Kidney (tissue), 14 donors: ENCODE measurements around the gene FNTB. TPM values are rescaled to one million over a fixed set of nuclear protein-coding genes. Genes with fewer than 3 reads are reported as not detected.
A peak's percentile ranks its signal among the peaks of the same experiment; 100 is the strongest.

Source experiments
- DNase-seq, 5 donors: peaks; one replicate each; pipeline ENCODE4 v3.0.0-alpha.2; 2013 to 2020
- FAIRE-seq: peaks from 2 replicates; lab custom pipeline; 2012; peaks lifted over from hg19 to GRCh38; lab: Jason Lieb, UNC
- H3K27ac ChIP-seq, 2 donors: one replicate each; pipeline ENCODE4 v1.7.0; 2013; ENCODE audit warnings: low read depth in 2 of 2, low read length in 2 of 2, inconsistent platforms in 1 of 2
- H3K27me3 ChIP-seq: one replicate; pipeline ENCODE4 v1.7.1; 2013; ENCODE audit warnings: low read length, inconsistent platforms; ENCODE audit not compliant: control insufficient read depth, insufficient read depth
- H3K36me3 ChIP-seq, 3 donors: one replicate each; pipeline versions ENCODE4 v1.7.0 to v1.7.1; 2013; ENCODE audit warnings: low read length in 3 of 3, control low read depth in 1 of 3, inconsistent platforms in 1 of 3; ENCODE audit not compliant: insufficient read depth in 3 of 3, control insufficient read depth in 2 of 3
- H3K4me1 ChIP-seq, 3 donors: one replicate each; pipeline versions ENCODE4 v1.7.0 to v1.7.1; 2013; ENCODE audit warnings: low read length in 3 of 3, inconsistent platforms in 1 of 3, low read depth in 1 of 3; ENCODE audit not compliant: control insufficient read depth in 2 of 3, insufficient read depth in 2 of 3
- H3K4me3 ChIP-seq, 3 donors: one replicate each; pipeline versions ENCODE4 v1.7.0 to v1.8.1; 2013; ENCODE audit warnings: low read length in 3 of 3, control low read depth in 1 of 3, inconsistent platforms in 1 of 3
- H3K9ac ChIP-seq, 3 donors: one replicate each; pipeline versions ENCODE4 v1.7.0 to v1.7.1; 2013; ENCODE audit warnings: low read length in 3 of 3, control low read depth in 1 of 3, inconsistent platforms in 1 of 3
- H3K9me3 ChIP-seq, 3 donors: one replicate each; pipeline versions ENCODE4 v1.7.0 to v1.7.1; 2013; ENCODE audit warnings: low read length in 3 of 3, control low read depth in 1 of 3, inconsistent platforms in 1 of 3; ENCODE audit not compliant: control insufficient read depth in 2 of 3, insufficient read depth in 1 of 3
- CTCF ChIP-seq: IDR thresholded peaks from 3 replicates; pipeline ENCODE4 v1.5.1; 2012; ENCODE audit warnings: mild to moderate bottlenecking, moderate library complexity, borderline replicate concordance; ENCODE audit not compliant: insufficient read depth; ENCODE audit errors: extremely low read depth
- intact Hi-C: fragments of 100-400 bp; cut with DNase I; formaldehyde crosslinking; loops from one replicate; pipeline ENCODE4 v1.11.1; 2022
- polyA plus RNA-seq: library from polyadenylated mRNA; stranded (reverse); fragments of 350-450 nt; fragmentation: Illumina TruSeq; extraction: RNeasy Lipid Tissue Mini Kit (QIAGEN cat#74804); gene quantifications from one replicate; pipeline ENCODE4 v1.2.3, GENCODE V29; 2014; ENCODE audit warnings: low read depth, low replicate concordance; ENCODE audit not compliant: insufficient read depth
- total RNA-seq: library from RNA; stranded (reverse); fragmentation: NEBNext Ultra II Directional; extraction: Animal tissue kit (Norgen Biotek cat#: 25700); gene quantifications from one replicate; pipeline ENCODE4 v1.2.1, GENCODE V29; 2021
- donor health status: control.
- donor health status: control.
- donor health status: control.
- donor health status: control.
- donor health status: control.
- donor health status: DM: yes; HTN: yes; CAD: no.
- donor health status: Normal renal cell carcinoma (clear cell type).

The FNTB gene
- total and polyA plus RNA-seq, 2 donors from 2014 or later, result 13.6 to 15.0 TPM

DNA sequence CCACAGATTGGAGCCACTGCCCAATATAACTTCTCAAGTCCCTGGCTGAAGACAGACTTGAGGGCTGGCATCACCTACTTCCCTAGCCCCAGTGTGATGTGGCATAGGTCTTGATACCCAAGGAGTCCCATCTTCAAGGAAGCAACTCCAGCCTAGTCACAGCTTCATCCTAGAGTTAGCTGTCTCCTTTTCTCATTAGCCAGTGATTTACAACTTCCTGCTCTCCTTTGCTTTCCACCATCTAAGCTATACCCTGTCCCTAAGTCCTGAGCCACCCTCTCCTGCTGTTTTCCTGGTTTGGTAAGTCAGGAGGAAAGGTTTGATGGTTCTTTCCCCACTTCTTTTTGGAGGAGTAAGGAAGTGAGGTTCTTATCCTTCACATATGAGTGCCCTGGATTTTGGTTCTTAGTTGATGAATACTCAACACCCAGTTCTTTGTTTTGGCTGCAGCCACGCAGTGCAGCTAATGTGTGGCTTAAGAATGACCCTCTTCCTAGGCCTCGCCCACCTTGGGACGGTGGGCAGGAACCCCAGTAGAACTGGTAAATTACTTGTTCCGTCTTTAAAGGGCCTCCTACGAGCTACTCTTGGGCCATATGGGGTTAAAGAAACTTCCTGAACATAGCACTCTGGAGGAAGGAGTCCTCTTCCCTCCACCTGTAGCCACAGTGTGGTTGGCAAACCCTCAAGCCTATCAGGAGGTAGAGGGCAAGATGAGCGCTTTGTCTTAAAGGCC, 40.2 kb upstream of the FNTB start:
- no peak overlapping the region for H3K27ac ChIP-seq
- TF ChIP-seq CTCF, result no peak
- no peaks in the 10 kb centered on the region for H3K27me3 ChIP-seq
- DNase-seq (no peak), FAIRE-seq (no peak)
- no peak overlapping the region for H3K9ac ChIP-seq
- H3K36me3 ChIP-seq, result peaks cover 0 to 7% (median 4%) of the 10 kb centered on the region in 3 donors
- H3K9me3 ChIP-seq, result no peaks in the 10 kb centered on the region
- H3K4me3 ChIP-seq, result no peak overlapping the region
- intact Hi-C loops, result no loop called here
- H3K4me1 ChIP-seq, result peaks cover 0 to 4% (median 0%) of the 10 kb centered on the region in 3 donors

GRCh38 chr14:64947710-64948611, 38.7 kb upstream of the FNTB start:
- FAIRE-seq (no peak), DNase-seq (peak in 2 of 5 donors; percentile 31 to 59)
- H3K9ac ChIP-seq, result no peak overlapping the region

GRCh38 chr14:64948612-64949210, 38.0 kb upstream of the FNTB start:
- Histone ChIP-seq H3K36me3 (peaks cover 0 to 7% (median 4%) of the 10 kb centered on the region in 3 donors), H3K4me3 (no peak overlapping the region), H3K9ac (no peak overlapping the region), H3K27ac (no peak overlapping the region), H3K4me1 (peaks cover 0 to 8% (median 0%) of the 10 kb centered on the region in 3 donors), H3K9me3 (no peaks in the 10 kb centered on the region), H3K27me3 (no peaks in the 10 kb centered on the region)
- peak in 1 of 5 donors; percentile 55 for DNase-seq
- FAIRE-seq, result no peak
- intact Hi-C loops, result no loop called here
- no peak for TF ChIP-seq CTCF

More at GRCh38 chr14:64947710-64948611, 38.7 kb upstream of the FNTB start:
- Histone ChIP-seq H3K27me3 (no peaks in the 10 kb centered on the region), H3K36me3 (peaks cover 0 to 7% (median 4%) of the 10 kb centered on the region in 3 donors), H3K4me1 (peaks cover 0 to 5% (median 0%) of the 10 kb centered on the region in 3 donors), H3K9me3 (no peaks in the 10 kb centered on the region), H3K27ac (peak overlapping the region; percentile 5 to 68), H3K4me3 (no peak overlapping the region)
- no peak for TF ChIP-seq CTCF
- intact Hi-C loops, result no loop called here
